GM18499 (cell line): ENCODE data around the gene TIMM44.

Source experiments
- ATAC-seq: cut with Tn5 transposase; IDR thresholded peaks from one replicate; pipeline ENCODE4 v1.9.1; 2021; ENCODE audit warnings: moderate number of reproducible peaks; ENCODE audit not compliant: insufficient read depth, unreplicated experiment

Gene TIMM44, protein sequence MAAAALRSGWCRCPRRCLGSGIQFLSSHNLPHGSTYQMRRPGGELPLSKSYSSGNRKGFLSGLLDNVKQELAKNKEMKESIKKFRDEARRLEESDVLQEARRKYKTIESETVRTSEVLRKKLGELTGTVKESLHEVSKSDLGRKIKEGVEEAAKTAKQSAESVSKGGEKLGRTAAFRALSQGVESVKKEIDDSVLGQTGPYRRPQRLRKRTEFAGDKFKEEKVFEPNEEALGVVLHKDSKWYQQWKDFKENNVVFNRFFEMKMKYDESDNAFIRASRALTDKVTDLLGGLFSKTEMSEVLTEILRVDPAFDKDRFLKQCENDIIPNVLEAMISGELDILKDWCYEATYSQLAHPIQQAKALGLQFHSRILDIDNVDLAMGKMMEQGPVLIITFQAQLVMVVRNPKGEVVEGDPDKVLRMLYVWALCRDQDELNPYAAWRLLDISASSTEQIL

DNA sequence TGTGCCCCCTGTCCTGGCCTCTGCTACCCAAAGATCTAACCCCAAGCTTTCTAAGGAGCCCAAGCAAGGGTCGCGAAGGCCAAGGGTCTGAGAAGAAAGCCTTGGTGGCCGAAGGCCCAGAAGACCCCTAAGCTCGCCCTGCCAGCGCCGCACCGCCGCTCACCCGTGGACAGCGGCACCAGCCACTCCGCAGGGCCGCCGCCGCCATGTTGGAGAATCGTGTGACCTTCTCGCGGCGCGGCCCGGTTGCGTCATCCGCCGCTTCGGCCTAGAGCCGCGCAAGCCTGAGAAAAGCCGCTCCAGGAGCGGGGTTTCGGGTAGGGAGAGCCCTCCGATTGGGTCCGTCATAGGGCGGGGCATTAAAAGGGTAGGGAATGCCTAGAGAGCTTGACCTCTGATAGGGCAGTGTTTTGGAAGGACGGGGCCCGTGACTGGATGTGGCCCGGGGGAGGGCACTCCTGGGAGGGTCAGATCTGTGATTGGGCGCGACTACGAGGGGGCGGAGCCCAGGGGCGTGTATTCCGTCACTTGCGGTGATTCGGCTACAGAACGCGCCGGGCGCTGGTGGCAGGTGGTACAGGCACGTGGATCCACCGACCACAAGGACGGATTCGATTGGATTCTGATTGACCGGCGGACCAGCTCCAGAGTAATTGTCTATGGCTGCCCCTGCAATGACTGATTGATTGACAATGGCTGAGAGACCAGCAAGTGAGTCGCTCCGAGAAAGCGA lies at the start of gene TIMM44:
TSS of gene TIMM44 (minus strand) at position 223 of the 733 bp plus-strand sequence. CDS start at position 208, 15 bp downstream.
- peak; percentile 85 for ATAC-seq

DNA sequence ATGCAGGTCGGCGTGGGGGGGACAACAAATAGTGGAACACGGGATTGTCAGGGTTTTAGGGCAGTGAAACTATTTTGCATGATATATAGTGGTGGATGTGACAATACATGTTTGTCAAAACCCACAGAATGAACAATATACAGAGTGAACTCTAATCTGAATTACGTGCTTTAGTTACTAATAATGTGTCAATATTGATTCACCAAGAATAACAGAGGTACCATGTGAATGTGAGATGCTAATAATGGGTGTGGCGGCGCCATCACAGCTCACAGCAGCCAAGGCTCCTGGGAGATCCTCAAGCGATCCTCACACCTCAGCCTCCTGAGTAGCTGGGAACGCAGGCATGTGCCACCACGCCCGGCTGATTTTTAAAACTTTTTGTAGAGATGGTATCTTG lies 49.1 kb upstream of the TIMM44 start:
- no peak for ATAC-seq

DNA sequence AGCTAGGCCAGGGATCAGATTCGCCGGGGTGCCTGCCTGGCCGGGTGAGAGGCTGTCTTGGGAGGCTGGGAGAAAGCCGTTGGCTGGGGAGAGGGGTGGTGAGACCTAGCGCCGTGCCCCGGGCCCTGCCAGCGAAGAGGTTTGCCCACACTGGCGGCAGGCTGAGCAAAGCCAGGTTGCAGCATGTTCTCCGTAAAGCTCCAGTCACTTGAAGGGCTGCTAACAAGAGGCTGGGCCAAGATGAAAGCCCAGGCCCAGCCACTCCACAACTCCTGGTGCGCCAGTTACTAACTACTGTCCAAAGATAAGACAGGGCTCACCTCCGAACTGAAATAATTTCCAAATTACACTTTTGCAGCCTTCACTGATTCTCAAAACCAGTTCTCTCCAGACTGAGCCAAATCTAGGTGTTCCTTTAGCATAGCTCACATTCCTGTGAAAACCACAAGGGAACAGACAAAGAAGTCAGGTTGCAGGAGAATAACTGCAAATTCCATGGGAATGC lies 45.7 kb upstream of the TIMM44 start:
- no peak for ATAC-seq

DNA sequence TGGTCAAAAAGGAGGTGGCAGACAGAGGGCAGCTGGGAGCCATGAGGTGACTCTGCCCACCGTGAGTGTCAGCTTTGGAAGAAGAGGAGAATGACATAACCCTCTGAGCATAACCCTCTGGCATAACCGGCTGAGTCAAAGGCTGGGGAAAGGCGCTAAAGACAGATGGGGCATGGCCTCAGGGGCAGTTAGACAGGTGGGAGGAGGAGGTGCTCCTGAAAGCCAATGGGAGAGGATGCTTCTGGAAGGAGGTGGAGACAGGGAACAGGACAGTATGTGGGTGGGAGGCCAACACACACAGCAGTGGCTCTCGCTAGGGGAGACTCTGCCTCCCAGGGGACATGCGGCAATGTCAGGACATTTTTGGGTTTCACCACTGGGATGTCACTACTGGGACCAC lies 44.8 kb upstream of the TIMM44 start:
- ATAC-seq: no peak

DNA sequence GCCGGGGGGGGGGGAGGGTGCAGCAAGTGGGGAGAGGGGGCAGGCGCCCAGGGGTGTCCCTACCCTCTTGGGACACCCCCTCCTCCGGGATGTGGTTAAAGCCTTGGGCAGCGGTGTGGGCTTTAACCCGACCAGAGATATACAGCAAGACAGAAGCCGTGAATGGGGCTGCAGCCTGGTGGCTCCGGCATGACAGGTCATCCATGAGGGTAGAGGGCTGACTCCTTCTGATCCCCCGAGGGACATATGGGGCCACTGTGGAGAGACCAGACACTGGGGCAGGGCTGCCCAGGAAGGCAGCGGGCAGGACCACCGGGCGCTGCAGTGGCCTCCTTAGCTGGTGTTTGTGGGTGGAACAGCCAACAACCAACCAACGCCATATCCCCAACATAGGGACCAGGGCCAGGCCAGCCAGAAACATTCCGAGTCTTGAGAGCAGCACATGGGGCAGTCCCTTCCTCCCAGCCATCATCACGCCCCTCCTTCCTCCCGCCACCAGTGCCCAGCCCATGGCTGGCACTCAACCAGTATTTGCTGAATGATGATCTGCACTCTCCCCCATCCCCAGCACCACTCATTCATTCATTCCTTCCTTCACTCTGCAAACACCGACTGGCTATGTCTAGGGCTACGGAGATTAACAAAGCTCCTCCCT lies 43.8 kb upstream of the TIMM44 start:
- ATAC-seq: no peak

DNA sequence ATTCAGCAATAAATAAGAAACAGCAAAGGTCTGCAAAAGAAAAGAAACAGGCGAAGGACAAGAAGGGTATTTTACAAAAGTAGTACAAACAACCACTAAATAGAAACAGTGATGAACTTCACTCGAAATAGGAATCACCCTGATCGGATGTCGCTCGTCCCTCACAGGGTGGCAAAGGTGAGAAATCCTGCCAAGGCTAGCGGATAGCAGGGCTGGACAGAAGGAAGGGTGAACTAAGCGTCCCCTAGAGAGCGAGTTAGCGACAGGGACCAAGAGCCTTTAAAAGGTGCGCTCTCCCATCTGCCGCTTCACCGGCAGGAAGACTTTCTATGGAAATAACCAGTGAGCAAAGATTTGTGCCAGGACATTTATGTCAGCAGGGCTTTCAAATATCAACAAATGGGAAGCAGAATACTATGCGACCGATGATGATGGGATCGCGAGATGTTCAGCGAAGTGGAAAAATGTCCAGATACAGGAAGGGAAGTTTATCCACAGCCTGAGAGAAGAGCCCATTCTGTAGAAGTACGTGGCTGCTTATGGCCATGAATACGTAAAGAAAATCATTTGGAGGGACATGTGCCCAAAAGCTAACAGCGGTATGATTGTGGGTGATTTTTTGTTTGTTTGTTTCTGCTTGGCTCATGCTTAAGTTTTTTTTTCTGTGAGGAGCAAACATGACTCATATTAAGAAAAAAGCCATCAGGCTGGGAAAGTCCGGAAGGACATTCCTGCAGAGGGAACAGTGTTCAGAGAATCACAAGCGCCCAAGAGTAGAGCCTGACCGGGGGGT lies 43.1 kb upstream of the TIMM44 start:
- no peak for ATAC-seq

DNA sequence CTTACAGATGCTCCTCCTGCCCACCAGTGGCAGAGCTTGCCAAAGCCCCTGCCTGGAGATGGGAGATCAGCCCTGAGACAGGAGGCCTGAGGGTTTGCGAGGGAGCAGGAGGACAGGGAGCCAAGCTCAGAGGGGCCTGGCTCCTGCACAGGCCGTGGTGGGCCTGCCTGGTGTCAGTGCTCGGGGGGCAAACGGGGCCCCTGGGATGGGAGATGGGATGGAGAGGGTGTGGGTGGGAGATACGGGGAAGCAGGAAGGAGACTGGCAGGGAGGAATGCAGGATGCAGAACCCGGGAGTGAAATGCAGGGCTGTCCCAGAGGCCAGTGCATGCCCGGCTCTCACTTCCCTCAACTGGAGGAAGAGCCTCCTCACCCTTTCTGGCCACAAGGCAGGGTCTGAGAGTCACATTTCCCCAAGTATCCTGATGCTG lies 42.0 kb upstream of the TIMM44 start:
- ATAC-seq: no peak

DNA sequence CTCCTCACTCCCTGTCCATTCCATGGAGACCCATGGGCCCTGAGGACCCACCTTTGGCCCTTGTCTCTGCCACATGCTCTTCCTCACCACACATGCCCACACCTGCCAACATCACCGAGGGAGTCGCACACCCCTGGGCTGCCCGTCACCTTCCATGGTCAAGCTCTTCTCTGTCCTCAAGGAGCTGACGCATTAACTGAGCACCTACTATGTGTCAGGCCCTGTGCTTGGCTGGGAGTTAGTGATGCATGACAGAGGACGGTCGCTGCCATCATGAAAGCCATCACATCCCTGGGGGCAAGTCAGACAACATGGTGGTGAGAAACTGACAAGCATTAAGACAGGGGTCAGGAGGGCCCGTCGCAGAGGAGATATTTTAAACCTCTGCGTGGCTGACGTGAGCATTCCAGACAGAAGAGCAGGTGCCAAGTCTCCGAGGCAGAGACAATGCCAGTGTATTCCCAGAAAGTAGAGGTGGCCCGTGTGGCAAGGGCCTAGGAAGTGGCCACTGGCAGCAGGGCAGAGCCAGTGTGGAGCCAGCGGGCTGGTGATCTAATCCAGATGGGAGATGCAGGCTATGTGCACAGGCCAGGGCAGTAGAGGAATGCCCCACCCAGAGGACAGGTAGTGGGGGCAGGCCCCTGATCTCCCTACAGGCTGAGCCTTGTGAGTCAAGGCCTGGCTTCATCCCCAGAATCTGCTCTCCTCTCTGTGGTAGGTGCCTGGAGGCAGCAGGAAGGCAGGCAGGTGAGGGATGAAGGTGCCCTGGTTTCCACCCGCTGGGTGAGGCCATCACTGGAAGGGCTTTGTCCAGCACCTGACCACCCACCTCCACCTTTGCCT lies 40.8 kb upstream of the TIMM44 start:
- no peak for ATAC-seq

DNA sequence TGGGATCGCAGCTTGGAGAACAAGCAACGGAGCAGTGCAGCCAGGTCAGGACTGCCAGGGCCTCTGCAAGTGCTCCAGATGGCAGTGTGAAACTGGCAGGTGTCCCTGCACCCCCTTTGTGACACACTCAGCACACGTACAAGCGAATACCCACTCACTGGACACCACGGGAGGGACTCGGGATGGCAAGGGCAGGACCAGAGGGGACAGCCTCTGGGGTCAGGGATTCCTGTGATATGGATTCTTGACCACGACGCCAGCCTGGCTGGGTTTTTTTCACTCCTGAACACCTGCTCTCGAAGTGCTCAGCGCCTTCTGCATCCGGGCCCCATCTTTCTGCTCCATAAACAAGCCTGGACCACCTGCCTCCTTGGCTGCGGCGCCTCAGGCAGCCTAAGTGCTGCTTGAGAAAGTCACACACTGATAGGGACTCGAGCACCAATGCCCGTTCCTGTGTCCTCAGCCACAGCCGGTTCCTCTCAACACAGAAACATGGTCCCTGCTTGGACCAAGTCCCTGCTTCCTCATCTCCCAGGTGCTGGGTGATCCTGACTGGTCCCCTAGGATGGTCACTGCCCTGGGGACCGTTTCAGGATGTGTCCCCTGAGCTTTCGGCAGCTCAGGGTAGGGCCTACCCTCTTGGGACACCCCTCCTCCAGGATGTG lies 40.0 kb upstream of the TIMM44 start:
- ATAC-seq: no peak

DNA sequence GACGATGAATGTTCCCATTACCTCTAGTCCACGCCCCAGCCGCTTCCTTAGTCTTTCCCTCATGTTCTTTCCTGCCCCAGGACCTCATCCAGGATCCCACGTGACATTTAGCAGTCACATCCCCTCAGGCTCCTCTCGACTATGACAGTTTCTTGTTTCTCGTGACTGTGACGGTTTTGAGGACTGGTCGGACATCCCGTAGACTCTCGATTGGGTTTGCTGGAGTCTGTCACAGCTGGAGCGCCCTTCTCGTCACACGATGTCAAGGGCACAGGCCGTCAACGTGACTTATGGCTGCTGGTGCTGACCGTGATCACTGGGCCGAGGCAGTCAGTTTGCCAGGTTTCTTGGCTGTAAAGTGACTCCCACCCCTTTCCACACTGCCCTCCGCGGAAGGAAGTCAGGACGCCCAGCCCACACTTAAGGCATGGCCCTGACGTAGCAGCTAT lies 39.2 kb upstream of the TIMM44 start:
- ATAC-seq: no peak

DNA sequence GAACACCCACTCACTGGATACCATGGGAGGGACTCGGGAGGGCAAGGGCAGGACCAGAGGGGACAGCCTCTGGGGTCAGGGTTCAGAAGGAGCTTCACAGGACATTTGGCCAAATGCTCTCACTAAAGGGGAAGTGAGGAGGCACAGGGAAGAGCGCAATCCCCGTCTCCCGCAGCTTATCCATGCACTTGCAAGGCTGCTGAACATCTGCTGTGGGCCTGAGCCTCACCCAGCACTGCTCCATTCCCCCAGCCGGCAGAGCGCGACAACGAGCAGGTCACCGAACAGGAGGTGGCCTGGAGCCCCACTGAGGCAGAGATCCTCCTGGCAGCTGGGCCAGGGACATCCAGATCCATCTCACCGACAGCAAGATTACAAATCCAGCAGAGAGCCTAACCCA lies 38.6 kb upstream of the TIMM44 start:
- no peak for ATAC-seq

DNA sequence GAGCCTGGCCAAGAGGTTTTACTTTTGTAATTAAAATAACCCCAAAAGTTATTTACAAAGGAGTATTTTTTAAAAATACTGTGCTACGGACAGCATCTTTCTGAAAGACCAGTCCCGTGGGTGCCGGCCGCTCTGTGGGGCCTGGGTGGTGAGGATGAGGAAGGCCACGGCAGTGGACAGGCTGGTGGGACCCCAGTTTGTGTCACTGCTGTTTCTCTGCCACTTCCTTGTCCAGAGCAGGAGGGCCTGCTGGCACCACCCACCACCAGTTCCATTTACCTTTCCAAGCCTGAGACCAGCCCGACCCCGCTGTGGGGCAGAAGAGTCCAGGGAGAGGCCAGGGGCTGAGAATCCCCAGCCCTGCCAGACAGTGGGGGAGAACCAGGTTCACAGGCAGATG lies 38.2 kb upstream of the TIMM44 start:
- no peak for ATAC-seq

DNA sequence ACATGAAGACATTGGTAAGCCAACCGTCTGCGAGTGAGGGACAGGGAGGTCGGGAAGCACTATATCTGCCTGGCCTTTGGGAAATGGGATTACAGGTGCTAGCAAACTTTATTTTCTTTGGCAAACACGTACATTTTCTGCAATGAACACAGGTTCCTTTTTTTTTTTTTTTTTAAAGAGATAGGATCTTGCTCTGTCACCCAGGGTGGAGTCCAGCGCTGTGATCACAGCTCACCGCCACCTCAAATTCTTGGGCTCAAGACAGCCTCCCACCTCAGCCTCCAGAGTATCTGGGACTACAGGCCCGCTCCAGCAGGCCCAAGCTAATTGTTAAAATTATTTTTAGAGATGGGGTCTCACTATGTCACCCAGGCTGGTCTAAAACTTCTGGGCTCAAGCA lies 37.7 kb upstream of the TIMM44 start:
- no peak for ATAC-seq

DNA sequence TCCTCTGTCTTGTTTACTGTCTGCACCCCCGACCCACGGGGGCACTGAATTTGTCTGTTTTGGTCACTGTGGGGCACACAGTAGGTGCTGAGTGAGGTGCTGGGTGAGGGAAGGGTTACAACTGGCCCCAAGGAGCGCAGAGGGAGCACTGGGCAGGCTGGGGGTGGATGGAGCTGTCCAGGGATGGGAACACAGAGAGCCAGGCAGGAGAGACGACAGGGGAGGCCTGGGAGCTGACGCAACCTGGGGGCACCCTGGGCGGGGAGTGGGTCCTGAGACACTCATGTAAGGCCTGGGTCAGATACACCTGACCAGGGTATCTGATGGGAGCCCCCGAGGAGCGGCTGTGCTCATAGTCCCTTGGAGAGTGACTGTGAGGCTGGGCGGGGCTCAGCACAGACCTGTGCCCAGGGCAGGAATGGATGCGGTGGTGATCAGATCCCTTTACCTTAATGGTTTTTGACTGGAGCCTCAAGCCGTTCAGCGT lies 37.2 kb upstream of the TIMM44 start:
- ATAC-seq: no peak

DNA sequence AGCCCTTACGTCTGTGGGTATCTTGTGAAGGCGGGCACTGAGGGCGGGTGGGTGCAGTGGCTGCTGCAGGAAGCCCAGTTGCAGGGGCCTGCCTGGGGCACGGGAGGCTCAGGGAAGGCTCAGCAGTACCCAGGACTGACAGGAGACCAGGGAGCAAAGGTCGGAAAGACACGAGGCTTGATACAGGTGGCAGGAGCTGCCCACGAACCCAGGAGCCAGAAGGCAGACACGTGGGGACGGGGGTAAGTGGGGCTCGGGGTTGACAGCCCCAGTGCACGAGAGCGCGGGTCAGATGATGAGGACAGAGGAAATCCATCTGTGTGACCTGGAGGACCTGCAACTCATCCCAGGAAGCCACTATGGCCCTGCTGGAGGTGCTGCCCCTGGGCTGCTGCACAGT lies 36.7 kb upstream of the TIMM44 start:
- ATAC-seq: no peak

DNA sequence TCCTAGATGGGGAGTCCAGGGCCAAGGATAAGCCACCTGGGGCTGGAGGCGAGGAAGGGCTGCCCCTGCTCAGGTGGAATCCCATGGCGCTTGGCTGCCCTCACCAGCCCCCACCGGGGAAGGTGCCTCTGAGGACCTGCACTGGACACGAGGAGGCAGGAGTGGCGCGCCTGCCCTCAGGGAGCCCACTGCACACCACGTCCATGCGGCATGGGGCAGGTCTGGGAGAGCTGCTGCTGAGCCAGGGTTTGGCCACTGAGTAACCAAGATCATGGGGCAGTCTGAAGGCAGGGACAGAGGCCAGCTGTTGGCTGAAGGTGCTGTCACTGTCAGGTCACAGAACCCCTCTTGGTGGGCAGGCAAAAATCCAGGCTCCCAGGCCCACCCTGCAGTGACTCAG lies 36.1 kb upstream of the TIMM44 start:
- ATAC-seq: no peak

DNA sequence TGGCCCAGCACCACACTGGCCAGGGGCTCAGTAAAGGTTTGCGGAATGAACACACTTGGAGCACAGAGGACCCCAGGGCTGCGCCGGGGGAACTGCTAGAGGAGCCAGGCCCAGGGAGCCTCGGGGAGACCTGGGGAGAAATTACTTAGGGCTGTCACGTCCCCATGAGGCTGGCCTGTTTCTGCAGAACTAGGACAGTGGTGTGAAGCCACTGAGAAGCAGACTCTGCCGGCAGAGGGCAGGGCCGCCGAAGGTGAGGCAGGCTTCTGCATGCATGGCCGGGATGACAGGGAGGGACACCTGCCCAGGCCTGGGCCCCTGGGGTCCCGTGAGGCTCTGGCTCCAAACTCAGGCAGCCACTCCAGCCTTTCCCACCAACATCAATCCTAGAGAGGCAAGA lies 35.5 kb upstream of the TIMM44 start:
- no peak for ATAC-seq

DNA sequence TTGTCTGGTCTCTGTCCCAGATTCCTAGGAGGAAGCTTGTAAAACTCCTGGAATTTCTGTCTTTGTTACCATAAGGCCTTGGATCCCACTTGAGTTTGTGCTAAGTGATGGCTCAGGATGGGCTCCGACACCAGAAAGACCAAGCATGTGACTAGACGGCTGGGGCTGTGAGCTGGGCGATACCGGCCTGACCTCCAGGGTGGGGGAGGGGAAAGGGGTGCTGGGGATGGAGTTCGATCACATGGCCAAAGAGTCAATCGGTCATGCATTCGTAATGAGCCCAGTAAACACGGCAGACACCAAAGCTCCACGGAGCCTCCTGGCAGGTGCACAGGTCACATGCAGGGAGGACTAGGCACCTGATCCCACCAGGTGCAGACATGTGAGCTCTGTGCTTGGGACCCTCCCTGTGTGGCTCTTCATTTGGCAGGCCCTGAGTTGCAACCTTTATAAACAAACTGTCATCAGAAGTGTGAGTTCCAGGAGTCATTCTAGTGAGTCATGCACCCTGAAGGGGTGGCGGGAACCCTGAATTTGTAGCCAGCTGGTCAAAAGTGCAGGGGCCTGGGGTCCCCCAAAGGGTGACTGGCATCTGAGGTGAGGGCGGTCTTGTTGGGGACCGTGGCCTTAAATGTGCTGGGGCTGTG lies 34.8 kb upstream of the TIMM44 start:
- ATAC-seq: no peak
